Skin epidermis (tissue), 12 donors: Measurements from ENCODE around the gene TSC2.

ENCODE experiments used
- H3K27ac ChIP-seq, 21 experiments: fragments of 200-600 bp; sonication (generic) in 11 of 21; one replicate each; pipeline ENCODE4 v1.5.0; 2020; ENCODE audit warnings: mild to moderate bottlenecking in 3 of 21, inconsistent platforms in 2 of 21, moderate library complexity in 2 of 21
- H3K4me3 ChIP-seq, 7 experiments: fragments of 200-600 bp; sonication (generic) in 2 of 7; one replicate each; pipeline ENCODE4 v1.5.0; 2020; ENCODE audit warnings: inconsistent platforms in 2 of 7, mild to moderate bottlenecking in 2 of 7, moderate library complexity in 1 of 7

The TSC2 gene

GRCh38 chr16:2058420-2058819 is 10.6 kb downstream of the TSC2 start:
- H3K27ac ChIP-seq: no peak overlapping the region
- H3K4me3 ChIP-seq: no peak overlapping the region

DNA sequence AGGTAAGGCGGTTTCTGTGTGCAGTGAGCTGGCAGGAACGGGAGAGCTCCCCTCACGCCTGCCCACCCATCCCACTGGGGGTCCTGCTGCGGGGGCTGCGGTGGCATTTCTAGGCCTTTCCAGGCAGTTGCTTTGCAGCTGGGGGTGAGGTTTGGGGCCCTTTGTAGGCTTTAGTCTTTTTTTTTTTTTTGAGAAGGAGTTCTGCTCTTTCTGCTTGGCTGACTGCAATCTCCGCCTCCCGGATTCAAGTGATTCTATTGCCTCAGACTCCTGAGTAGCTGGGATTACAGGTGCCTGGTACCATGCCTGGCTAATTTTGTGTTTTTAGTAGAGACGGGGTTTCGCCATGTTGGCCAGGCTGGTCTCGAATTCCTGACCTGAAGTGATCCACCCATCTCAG is 11.1 kb downstream of the TSC2 start:
- Histone ChIP-seq H3K4me3 (no peak overlapping the region), H3K27ac (no peak overlapping the region)

- Histone ChIP-seq H3K4me3 (no peak overlapping the region), H3K27ac (no peak overlapping the region)
These were observed 12.6 kb downstream of the TSC2 start for GRCh38 chr16:2060346-2060745.

DNA sequence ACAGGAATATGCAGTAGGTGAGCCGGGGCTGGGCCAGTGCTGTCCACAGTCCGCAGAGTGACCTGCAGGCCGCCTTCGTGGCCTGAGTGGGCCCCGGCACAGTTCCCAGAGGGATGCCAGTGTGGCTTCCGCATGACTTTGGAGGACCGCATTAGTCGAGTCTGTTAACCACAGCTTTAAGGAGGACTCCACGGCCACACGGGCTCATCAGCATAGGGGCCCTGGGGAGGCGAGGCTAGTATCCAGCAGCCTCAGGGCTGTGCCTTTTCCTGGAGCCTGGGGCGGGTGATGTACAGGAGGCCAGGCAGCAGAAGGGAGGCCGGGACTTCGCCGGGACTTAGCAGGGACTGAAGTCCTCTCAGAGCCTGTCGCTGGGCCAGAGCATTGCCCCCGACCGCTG is 13.2 kb downstream of the TSC2 start:
- H3K4me3 ChIP-seq: no peak overlapping the region
- H3K27ac ChIP-seq: no peak overlapping the region

GRCh38 chr16:2061526-2061925 is 13.7 kb downstream of the TSC2 start:
- no peak overlapping the region for H3K27ac ChIP-seq
- H3K4me3 ChIP-seq: no peak overlapping the region

- no peak overlapping the region for H3K27ac ChIP-seq
These were observed 15.0 kb downstream of the TSC2 start for GRCh38 chr16:2062801-2063200.

DNA sequence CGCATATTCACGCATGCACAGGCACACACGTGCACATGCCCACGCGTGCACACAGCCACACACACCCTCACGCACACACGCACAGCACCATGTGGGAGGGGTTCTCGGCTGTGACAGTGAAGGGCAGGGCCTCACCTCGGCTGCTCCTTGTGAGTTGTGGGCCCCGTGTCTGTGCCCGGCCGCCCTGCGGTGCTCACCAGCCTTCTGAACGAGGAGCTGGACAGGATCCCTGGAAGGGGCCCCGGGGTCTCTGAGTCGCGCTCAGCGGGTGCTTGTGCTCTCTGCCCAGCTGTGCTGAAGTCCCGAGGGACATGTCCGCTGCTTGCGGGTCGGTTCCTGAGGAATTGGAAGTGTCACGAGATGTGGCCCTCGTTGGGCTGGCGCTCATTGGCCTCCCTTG is 16.1 kb downstream of the TSC2 start:
- Histone ChIP-seq H3K4me3 (no peak overlapping the region), H3K27ac (no peak overlapping the region)

More at GRCh38 chr16:2062801-2063200, 15.0 kb downstream of the TSC2 start:
- no peak overlapping the region for H3K4me3 ChIP-seq

DNA sequence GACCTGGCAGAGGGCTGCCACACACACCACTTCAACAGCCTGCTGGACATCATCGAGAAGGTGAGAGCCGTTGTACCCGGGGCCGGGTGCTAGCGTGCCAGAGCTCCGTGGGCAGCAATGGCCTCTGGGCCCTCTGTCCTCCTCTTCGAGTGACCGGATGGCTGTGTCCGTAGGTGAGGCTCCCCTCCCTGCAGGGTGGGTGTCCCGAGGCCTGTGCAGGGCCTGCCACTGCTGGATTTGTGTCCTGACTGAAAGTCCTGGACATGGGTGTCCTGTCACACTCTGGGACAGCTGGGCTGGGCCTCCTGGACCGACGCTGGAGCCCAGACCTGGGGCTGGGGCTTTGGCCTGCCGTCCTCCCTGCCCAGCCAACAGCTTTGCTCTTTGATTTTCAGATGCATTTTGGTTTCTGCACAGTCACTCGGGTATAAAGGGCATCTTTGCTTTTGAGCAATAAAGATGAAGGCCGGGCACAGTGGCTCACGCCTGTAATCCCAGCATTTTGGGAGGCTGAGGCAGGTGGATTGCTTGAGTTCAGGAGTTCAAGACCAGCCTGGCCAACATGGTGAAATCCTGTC is 16.7 kb downstream of the TSC2 start:
- no peak overlapping the region for H3K27ac ChIP-seq
- H3K4me3 ChIP-seq: no peak overlapping the region

DNA sequence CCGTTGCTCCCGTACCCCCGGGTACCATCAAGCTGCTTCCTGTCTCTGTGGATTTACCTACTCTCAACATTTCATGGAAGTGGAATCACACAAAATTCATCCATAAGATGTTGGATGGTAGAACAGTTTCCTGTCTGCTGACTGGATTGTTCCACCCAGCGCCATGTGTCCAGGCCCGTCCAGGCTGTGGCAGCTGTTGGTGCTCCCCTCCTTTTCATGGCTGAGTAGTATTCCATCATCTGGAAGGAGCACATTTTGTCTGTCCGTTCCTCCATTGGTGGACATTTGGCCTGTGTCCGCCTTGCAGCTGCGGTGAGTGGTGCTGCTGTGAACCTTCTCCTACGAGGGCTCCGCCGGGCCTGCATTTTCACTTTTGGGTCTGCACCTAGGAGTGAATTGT is 18.4 kb downstream of the TSC2 start:
- no peak overlapping the region for H3K27ac ChIP-seq
- no peak overlapping the region for H3K4me3 ChIP-seq

DNA sequence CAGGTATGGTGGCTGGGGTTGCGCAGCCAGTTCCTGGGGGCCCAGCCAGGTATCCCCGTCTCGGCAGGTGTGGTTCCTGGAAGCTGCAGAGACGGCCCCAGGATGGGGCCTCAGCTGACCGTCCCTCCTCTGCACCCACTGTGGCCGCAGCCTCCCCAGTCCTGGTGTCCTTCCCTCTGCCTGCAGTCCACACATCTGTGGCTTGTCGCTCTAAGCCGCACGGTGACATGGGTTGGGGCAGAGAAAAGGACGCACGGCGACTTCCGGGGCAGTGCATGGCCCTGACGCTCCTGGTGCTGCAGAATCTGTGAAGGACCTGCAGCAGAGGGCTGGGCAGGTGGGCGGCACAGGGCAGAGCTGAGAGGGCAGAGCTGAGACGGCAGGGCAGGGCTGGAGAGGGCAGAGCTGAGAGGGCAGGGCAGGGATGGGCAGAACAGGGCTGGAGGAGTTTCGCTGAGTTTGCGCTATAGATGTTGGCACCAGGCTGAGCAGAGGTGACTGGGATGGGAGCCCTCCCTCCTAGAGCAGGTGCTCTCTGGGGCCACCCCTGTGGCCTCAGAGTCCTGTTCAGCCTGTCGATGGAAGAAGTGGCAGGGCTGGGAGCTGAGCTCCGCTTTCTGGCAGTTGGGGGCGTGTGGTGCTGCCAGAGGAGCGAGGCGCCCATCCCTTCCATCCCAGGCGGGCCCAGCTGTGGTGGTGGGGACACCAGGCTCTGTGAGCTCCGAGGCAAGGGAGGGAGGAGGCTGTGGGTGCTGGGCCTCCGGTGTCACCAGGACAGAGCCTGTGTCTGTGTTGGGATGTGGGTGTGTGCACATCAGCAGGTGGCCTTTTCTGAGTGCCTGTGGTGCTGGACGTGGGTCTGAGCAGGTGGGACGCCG is 23.0 kb downstream of the TSC2 start:
- no peak overlapping the region for H3K4me3 ChIP-seq
- H3K27ac ChIP-seq: peak overlapping the region in 1 of 21 experiments; percentile 8

- Histone ChIP-seq H3K27ac (no peak overlapping the region), H3K4me3 (no peak overlapping the region)
These were observed 23.8 kb downstream of the TSC2 start for GRCh38 chr16:2071454-2072202.

GRCh38 chr16:2072926-2073325 is 25.1 kb downstream of the TSC2 start:
- no peak overlapping the region for H3K27ac ChIP-seq

DNA sequence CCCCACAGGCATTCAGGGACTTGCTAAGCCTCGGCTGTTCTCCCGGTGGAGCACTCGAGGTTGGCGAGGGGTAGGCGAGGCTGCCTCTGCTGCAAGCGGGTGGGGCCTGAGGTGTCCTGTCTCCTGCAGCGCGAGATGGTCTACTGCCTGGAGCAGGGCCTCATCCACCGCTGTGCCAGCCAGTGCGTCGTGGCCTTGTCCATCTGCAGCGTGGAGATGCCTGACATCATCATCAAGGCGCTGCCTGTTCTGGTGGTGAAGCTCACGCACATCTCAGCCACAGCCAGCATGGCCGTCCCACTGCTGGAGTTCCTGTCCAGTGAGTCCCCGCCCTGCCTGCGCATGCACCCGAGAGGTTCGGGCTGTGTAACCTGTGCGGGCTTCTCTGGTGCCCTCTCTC is 26.3 kb downstream of the TSC2 start:
- Histone ChIP-seq H3K27ac (no peak overlapping the region), H3K4me3 (no peak overlapping the region)

More at GRCh38 chr16:2072926-2073325, 25.1 kb downstream of the TSC2 start:
- H3K4me3 ChIP-seq: no peak overlapping the region

DNA sequence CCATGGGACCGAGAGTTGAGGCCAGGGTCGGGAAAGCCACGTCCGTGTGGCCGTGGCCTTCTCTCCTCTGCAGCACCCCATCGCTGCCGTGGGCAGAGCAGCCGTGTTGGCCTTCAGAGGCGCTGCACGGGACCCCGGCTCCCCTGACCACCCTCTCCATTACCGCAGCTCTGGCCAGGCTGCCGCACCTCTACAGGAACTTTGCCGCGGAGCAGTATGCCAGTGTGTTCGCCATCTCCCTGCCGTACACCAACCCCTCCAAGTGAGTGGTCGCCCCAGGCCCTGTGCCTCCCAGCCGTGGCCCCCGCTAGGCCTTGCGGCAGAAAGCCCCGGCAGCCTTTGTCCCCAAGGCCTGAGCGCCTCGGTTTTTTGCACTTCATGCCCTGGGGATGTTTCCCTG is 27.8 kb downstream of the TSC2 start:
- no peak overlapping the region for H3K27ac ChIP-seq
- no peak overlapping the region for H3K4me3 ChIP-seq

- no peak overlapping the region for H3K4me3 ChIP-seq
- H3K27ac ChIP-seq: no peak overlapping the region
These were observed 28.5 kb downstream of the TSC2 start for GRCh38 chr16:2076072-2076865.

GRCh38 chr16:2077016-2077415 is 29.2 kb downstream of the TSC2 start:
- H3K27ac ChIP-seq: no peak overlapping the region
- H3K4me3 ChIP-seq: no peak overlapping the region

- H3K27ac ChIP-seq: no peak overlapping the region
- H3K4me3 ChIP-seq: no peak overlapping the region
These were observed 29.9 kb downstream of the TSC2 start for GRCh38 chr16:2077696-2078095.

GRCh38 chr16:2078096-2078495 is 30.3 kb downstream of the TSC2 start:
- H3K4me3 ChIP-seq: no peak overlapping the region

DNA sequence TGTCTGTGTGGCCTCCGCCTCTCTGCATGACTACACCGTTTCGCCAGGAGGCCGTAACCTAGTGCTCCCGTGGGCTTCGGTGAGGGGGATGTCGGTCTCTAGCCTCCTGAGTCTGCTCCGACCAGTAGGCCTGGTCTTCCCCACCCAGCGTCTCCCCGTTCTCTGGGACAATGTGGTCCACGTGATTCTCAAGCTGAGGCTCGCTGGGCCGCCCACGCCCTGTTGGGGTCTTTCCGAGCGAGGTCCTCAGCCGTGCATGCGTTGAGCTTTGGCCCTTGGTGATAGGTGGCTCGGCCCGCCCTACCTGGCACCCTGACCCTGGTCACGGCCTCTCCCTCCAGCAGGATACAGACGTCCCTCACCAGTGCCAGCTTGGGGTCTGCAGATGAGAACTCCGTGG is 30.9 kb downstream of the TSC2 start:
- peak overlapping the region in 2 of 21 experiments; percentile 15 to 17 for H3K27ac ChIP-seq

More at GRCh38 chr16:2078096-2078495, 30.3 kb downstream of the TSC2 start:
- H3K27ac ChIP-seq: no peak overlapping the region

GRCh38 chr16:2079311-2079800 is 31.6 kb downstream of the TSC2 start:
- Histone ChIP-seq H3K4me3 (no peak overlapping the region), H3K27ac (peak overlapping the region in 1 of 21 experiments; percentile 15)

More for the DNA sequence above, 30.9 kb downstream of the TSC2 start:
- no peak overlapping the region for H3K4me3 ChIP-seq
